ENCODE measurements around the gene NHSL2.

The NHSL2 gene

DNA sequence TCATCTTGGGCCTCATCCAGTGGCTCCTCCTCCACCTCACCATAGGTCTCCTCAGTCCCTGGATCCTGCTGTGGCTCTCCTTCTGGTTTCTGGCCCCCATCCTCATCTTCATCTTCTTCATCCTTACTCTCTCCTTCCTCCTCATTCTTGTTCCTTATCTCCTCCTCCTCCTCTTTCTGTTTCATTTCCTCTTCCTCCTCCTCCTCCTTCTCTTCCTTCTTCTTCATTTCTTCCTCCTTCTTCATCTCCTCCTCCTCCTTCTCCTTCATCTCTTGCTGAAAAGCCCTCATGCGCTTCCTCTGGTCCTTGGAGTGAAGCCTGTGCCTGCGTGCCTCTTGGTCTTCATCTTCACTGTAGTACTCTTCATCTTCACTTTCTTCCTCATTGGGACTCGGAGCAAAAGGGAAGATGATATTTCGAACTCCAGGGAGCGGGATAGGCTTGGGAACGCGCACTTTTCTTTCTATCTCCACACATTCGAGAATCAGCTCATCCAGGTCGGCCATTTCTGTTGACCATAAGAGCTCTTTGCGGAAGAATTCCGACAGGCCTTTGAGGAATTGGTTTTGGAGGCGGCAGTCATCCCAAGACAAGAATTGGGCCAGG lies 219.6 kb downstream of the NHSL2 start:
- H3K9ac ChIP-seq (ENCODE audit: low read depth in 1 of 2, low read length in 2 of 2): no peak overlapping the region
- no peaks in the 10 kb centered on the region for H3K9me3 ChIP-seq (ENCODE audit: control insufficient read depth in 1 of 2, low read length in 2 of 2)
- peaks cover 6 to 12% of the 10 kb centered on the region in 2 donors for H3K4me1 ChIP-seq (ENCODE audit: control insufficient read depth in 1 of 2, insufficient read depth in 2 of 2, low read length in 2 of 2)
- peaks cover 5 to 8% of the 10 kb centered on the region in 2 donors for H3K27me3 ChIP-seq (ENCODE audit: control insufficient read depth in 1 of 2, insufficient read depth in 2 of 2, low read length in 2 of 2)
- no peak overlapping the region for H3K27ac ChIP-seq (ENCODE audit: low read depth, low read length)
- no peak overlapping the region for H3K4me3 ChIP-seq (ENCODE audit: low read depth in 1 of 2, low read length in 2 of 2)
- no peaks in the 10 kb centered on the region for H3K36me3 ChIP-seq (ENCODE audit: control insufficient read depth in 1 of 2, insufficient read depth in 2 of 2, low read length in 2 of 2)

DNA sequence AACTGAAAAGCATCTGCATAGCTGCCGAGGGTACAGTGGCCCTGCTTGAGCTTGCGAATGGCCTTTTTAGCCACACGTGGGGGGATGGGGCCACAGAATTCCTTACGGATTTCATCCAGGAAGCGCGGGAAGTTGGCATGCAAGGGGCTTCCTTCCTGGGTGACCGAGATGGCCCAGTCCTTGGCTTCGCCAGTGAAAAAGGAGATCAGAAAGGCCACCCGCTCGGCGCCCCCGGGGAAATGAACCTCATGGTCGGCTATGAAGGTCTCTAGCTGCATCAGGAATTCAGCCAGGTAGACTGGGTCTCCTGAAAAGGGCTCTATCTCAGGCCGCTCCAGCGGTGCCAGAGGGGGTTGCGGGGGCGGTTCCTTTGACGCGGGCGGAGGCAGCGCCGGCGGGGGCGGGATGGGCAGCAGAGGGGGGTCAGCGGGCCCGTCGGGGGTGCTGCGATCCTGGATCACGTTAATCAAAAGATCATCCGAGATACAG lies 220.2 kb downstream of the NHSL2 start:
- Histone ChIP-seq H3K9ac (ENCODE audit: low read depth in 1 of 2, low read length in 2 of 2) (no peak overlapping the region), H3K4me1 (ENCODE audit: control insufficient read depth in 1 of 2, insufficient read depth in 2 of 2, low read length in 2 of 2) (peaks cover 6 to 11% of the 10 kb centered on the region in 2 donors), H3K27me3 (ENCODE audit: control insufficient read depth in 1 of 2, insufficient read depth in 2 of 2, low read length in 2 of 2) (peaks cover 5 to 8% of the 10 kb centered on the region in 2 donors), H3K4me3 (ENCODE audit: low read depth in 1 of 2, low read length in 2 of 2) (peak overlapping the region in 1 of 2 donors; percentile 43), H3K9me3 (ENCODE audit: control insufficient read depth in 1 of 2, low read length in 2 of 2) (no peaks in the 10 kb centered on the region), H3K36me3 (ENCODE audit: control insufficient read depth in 1 of 2, insufficient read depth in 2 of 2, low read length in 2 of 2) (no peaks in the 10 kb centered on the region), H3K27ac (ENCODE audit: low read depth, low read length) (no peak overlapping the region)

DNA sequence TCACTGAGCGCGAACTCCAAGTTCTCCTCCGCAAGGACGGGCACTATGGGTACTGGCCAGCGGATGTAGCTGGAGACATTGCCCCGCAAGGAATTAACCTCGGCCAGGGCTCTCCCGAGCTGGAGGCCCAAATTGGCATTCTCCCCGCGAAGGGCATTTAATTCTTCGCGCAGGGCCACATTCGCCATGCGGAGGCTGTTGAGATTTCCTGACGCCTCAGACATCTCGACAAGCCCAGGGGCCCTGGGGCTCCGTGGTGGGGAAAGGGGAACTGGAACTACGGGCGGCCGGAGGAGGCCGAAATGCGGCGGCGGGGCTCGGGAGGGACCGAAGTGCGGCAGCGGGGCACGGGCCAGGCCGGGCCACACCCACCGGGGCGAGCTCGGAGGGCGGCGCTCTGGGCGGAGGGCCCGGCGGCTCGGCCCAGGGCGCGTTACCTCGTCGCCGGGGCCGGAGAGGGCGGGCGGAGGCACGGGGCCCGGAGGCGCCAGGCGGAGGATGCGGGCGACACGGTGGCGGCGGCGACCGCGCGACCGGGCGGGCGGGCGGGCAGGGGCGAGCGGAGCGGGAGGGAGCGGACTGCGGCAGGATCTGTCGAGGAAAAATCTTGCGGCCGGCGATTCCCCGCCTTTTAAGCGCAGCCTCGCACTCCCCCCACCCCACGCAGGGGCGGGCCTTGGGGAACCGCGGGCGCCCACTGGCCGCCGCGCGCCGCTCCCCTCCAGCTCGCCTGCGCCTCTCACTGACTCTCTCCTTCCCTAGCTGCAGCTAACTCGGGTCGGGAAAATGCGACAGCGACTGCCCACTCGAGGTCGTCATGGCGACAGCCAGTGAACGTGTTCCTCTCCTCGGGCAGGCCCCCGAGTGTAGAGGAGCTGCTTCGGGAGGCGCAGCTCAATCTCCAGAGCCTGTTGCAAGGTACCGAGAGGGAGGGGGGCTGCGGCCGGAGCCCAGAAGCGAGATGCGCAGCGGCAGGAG lies 221.0 kb downstream of the NHSL2 start, which contains the start of gene RTL5:
TSS of gene RTL5 (minus strand) at position 599 of the 978 bp plus-strand sequence.
- H3K9me3 ChIP-seq (ENCODE audit: control insufficient read depth in 1 of 2, low read length in 2 of 2): no peaks in the 10 kb centered on the region
- H3K9ac ChIP-seq (ENCODE audit: low read depth in 1 of 2, low read length in 2 of 2): no peak within 1 kb of the TSS
- peaks cover 0 to 4% of the 10 kb centered on the region in 2 donors for H3K4me1 ChIP-seq (ENCODE audit: control insufficient read depth in 1 of 2, insufficient read depth in 2 of 2, low read length in 2 of 2)
- no peaks in the 10 kb centered on the region for H3K36me3 ChIP-seq (ENCODE audit: control insufficient read depth in 1 of 2, insufficient read depth in 2 of 2, low read length in 2 of 2)
- peak within 1 kb of the TSS; percentile 43 to 53 for H3K4me3 ChIP-seq (ENCODE audit: low read depth in 1 of 2, low read length in 2 of 2)
- H3K27me3 ChIP-seq (ENCODE audit: control insufficient read depth in 1 of 2, insufficient read depth in 2 of 2, low read length in 2 of 2): peaks cover 5 to 8% of the 10 kb centered on the region in 2 donors
- H3K27ac ChIP-seq (ENCODE audit: low read depth, low read length): no peak within 1 kb of the TSS

DNA sequence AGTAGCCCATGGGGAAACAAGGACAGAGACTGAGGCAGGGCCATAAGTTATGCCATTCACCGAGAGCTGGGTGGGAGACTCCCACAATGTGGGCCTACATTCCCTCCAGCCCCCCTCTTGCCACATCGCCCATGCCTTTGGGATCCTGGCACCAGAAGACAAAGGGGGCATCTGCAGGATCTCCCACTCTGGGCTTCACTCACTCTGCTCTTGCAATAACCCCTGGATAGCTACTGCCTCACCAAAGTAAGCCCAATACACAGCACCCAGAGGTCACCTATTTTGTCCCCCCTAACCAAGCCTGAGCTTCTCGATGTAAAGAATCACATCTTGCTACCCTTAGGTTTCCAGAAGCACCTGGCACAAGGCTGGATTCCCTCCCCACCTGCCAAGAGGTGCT lies 221.8 kb downstream of the NHSL2 start:
- Histone ChIP-seq H3K9ac (ENCODE audit: low read depth in 1 of 2, low read length in 2 of 2) (no peak overlapping the region), H3K27me3 (ENCODE audit: control insufficient read depth in 1 of 2, insufficient read depth in 2 of 2, low read length in 2 of 2) (peaks cover 5 to 8% of the 10 kb centered on the region in 2 donors), H3K4me3 (ENCODE audit: low read depth in 1 of 2, low read length in 2 of 2) (peak overlapping the region in 1 of 2 donors; percentile 53), H3K27ac (ENCODE audit: low read depth, low read length) (no peak overlapping the region), H3K9me3 (ENCODE audit: control insufficient read depth in 1 of 2, low read length in 2 of 2) (no peaks in the 10 kb centered on the region), H3K36me3 (ENCODE audit: control insufficient read depth in 1 of 2, insufficient read depth in 2 of 2, low read length in 2 of 2) (no peaks in the 10 kb centered on the region), H3K4me1 (ENCODE audit: control insufficient read depth in 1 of 2, insufficient read depth in 2 of 2, low read length in 2 of 2) (peaks cover 0 to 4% of the 10 kb centered on the region in 2 donors)

DNA sequence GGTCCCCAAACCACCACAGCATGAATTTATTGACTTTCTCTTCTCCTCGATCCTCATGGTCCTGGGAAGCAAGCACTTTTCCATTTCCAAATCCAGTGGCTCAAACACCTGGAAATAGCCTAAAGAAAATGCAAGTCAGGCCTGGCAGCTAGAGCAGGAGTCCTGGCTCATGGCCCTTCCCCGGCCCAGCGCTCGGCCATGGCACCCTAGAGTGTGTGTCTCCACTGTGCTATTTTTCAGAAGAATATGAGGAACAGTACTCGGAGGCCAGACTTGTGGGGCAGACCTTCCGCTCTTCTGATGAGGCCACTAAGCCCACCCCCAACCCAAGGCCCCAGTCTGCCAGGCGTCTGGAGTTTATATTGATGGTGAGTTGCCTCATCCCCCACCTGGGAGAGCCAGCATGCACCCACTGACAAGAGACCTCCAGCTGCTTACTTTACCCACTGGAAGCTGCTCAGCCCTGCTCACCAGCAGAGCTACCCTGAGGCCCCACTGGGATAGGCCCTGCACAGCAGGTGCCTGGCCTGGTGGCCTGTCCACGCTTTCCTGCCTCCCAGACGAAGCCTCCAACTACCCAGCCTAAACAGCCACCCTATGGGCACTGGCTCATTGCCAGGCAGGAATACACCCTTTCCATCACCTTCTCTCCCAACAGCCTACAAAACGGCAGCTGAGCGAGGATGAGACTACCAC lies 223.4 kb downstream of the NHSL2 start:
- Histone ChIP-seq H3K4me1 (ENCODE audit: control insufficient read depth in 1 of 2, insufficient read depth in 2 of 2, low read length in 2 of 2) (peaks cover 0 to 4% of the 10 kb centered on the region in 2 donors), H3K4me3 (ENCODE audit: low read depth in 1 of 2, low read length in 2 of 2) (no peak overlapping the region), H3K9ac (ENCODE audit: low read depth in 1 of 2, low read length in 2 of 2) (no peak overlapping the region), H3K9me3 (ENCODE audit: control insufficient read depth in 1 of 2, low read length in 2 of 2) (no peaks in the 10 kb centered on the region), H3K27ac (ENCODE audit: low read depth, low read length) (no peak overlapping the region), H3K27me3 (ENCODE audit: control insufficient read depth in 1 of 2, insufficient read depth in 2 of 2, low read length in 2 of 2) (peaks cover 5 to 8% of the 10 kb centered on the region in 2 donors), H3K36me3 (ENCODE audit: control insufficient read depth in 1 of 2, insufficient read depth in 2 of 2, low read length in 2 of 2) (no peaks in the 10 kb centered on the region)

DNA sequence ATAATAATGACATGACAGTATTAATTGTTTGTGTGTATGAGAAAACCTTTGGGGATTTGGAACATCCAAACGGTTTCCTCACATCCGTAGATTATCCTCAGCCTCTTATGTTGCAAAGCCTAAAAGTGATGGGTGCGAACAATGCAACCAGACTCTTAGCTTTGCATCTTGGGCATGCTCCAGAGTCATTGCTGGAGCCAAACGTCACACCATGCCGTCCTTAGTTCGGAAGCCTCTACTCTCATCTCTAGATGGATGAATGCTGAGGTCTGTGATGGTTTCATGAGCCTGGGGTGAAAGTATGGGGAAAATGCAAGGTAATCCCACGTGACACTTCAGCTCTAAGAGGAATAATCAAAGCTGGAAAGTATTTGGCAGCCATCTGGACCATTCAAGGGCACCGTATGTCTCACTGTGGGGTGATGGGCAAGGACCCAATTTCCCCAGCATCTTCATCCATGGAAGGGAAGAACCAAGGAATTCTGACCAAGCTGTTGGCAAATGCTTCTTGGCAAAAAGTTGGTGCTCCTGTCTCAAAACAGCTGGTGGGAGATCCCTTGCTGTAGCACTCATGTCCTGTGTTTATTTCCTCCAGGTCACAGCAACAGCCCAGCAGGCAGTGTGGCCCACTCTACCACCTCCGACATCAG lies 227.3 kb downstream of the NHSL2 start:
- no peak overlapping the region for H3K4me3 ChIP-seq (ENCODE audit: low read depth in 1 of 2, low read length in 2 of 2)
- no peaks in the 10 kb centered on the region for H3K36me3 ChIP-seq (ENCODE audit: control insufficient read depth in 1 of 2, insufficient read depth in 2 of 2, low read length in 2 of 2)
- no peak overlapping the region for H3K9ac ChIP-seq (ENCODE audit: low read depth in 1 of 2, low read length in 2 of 2)
- peaks cover 0 to under 1% of the 10 kb centered on the region in 2 donors for H3K27me3 ChIP-seq (ENCODE audit: control insufficient read depth in 1 of 2, insufficient read depth in 2 of 2, low read length in 2 of 2)
- H3K9me3 ChIP-seq (ENCODE audit: control insufficient read depth in 1 of 2, low read length in 2 of 2): no peaks in the 10 kb centered on the region
- no peaks in the 10 kb centered on the region for H3K4me1 ChIP-seq (ENCODE audit: control insufficient read depth in 1 of 2, insufficient read depth in 2 of 2, low read length in 2 of 2)
- no peak overlapping the region for H3K27ac ChIP-seq (ENCODE audit: low read depth, low read length)

DNA sequence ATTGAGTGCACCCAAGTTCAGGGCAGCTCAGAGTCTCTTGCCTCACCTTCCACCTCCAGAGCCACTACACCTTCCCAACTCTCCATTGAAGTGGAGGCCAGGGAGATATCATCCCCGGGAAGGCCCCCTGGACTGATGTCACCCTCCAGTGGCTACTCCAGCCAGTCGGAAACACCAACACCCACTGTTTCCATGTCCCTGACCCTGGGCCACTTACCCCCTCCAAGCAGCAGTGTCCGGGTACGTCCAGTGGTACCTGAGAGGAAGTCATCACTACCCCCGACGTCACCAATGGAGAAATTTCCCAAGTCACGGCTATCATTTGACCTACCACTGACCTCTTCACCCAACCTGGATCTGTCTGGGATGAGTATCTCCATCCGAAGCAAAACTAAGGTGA lies 228.9 kb downstream of the NHSL2 start:
- H3K4me3 ChIP-seq (ENCODE audit: low read depth in 1 of 2, low read length in 2 of 2): no peak overlapping the region

DNA sequence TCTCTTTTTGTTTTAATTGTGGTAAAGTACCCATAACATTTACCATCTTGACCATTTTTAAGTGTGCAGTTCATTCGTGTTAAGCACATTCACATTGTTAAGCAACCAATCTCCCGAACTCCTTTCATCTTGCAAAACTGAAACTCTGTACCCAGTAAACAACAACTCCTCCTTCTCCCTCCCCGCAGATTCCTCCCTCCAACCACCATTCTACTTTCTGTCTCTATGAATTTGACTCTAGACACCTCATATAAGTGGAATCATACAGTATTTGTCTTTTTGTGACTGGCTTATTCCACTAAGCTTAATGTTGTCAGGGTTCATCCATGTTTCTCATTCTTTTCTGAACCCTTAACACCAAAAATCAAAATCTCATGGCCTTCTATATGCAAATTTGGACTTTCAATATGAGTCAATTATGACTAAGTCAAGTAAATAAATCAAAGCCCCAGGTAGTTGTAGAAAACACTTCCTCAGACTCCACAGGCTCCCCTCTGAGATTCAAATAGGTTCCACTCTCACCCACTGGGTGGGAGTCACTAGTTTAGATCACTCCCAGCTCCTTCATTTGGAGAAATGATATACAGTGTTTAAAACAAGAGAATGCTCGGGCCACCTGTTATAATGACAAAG lies 230.8 kb downstream of the NHSL2 start:
- Histone ChIP-seq H3K27me3 (ENCODE audit: control insufficient read depth in 1 of 2, insufficient read depth in 2 of 2, low read length in 2 of 2) (no peaks in the 10 kb centered on the region), H3K9me3 (ENCODE audit: control insufficient read depth in 1 of 2, low read length in 2 of 2) (no peaks in the 10 kb centered on the region), H3K4me3 (ENCODE audit: low read depth in 1 of 2, low read length in 2 of 2) (no peak overlapping the region), H3K27ac (ENCODE audit: low read depth, low read length) (no peak overlapping the region), H3K36me3 (ENCODE audit: control insufficient read depth in 1 of 2, insufficient read depth in 2 of 2, low read length in 2 of 2) (no peaks in the 10 kb centered on the region), H3K4me1 (ENCODE audit: control insufficient read depth in 1 of 2, insufficient read depth in 2 of 2, low read length in 2 of 2) (no peaks in the 10 kb centered on the region), H3K9ac (ENCODE audit: low read depth in 1 of 2, low read length in 2 of 2) (no peak overlapping the region)

More for the DNA sequence above, 228.9 kb downstream of the NHSL2 start:
- Histone ChIP-seq H3K9ac (ENCODE audit: low read depth in 1 of 2, low read length in 2 of 2) (no peak overlapping the region), H3K4me1 (ENCODE audit: control insufficient read depth in 1 of 2, insufficient read depth in 2 of 2, low read length in 2 of 2) (no peaks in the 10 kb centered on the region), H3K9me3 (ENCODE audit: control insufficient read depth in 1 of 2, low read length in 2 of 2) (no peaks in the 10 kb centered on the region), H3K27ac (ENCODE audit: low read depth, low read length) (no peak overlapping the region), H3K36me3 (ENCODE audit: control insufficient read depth in 1 of 2, insufficient read depth in 2 of 2, low read length in 2 of 2) (no peaks in the 10 kb centered on the region), H3K27me3 (ENCODE audit: control insufficient read depth in 1 of 2, insufficient read depth in 2 of 2, low read length in 2 of 2) (no peaks in the 10 kb centered on the region)

DNA sequence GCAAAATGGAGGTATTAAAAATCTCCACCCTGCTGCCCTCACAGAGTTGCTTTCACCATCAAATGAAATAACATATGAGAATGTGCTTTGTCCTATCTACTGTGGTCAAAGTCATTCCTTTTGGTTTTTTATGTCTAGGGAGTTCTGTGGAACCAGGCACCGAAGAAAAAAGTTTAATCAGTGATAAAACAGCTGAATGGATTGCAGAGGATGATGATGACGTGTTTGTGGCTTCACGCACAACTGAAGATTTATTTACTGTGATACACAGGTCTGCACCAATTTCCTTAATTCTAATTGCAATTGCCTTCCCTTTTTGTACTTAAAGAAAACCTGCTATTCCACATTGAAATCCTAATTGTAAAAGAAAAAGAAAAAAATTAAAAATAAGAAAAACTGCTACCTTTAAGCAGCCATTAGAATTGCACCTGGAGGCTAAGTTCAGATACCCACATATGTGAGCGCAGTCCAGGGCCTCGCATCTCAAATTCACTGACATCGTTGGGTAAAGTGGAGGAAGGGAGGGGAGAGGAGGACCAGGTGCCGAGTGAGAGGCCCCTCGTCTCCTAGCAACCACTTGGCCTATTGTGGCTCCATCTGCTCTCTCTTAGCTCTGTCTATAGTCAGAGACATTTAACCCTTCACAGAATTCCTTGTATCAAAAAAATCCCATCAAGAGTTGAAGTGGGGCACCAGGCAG lies 231.6 kb downstream of the NHSL2 start:
- Histone ChIP-seq H3K27me3 (ENCODE audit: control insufficient read depth in 1 of 2, insufficient read depth in 2 of 2, low read length in 2 of 2) (no peaks in the 10 kb centered on the region), H3K27ac (ENCODE audit: low read depth, low read length) (no peak overlapping the region), H3K9me3 (ENCODE audit: control insufficient read depth in 1 of 2, low read length in 2 of 2) (no peaks in the 10 kb centered on the region), H3K4me1 (ENCODE audit: control insufficient read depth in 1 of 2, insufficient read depth in 2 of 2, low read length in 2 of 2) (no peaks in the 10 kb centered on the region), H3K9ac (ENCODE audit: low read depth in 1 of 2, low read length in 2 of 2) (no peak overlapping the region), H3K4me3 (ENCODE audit: low read depth in 1 of 2, low read length in 2 of 2) (no peak overlapping the region), H3K36me3 (ENCODE audit: control insufficient read depth in 1 of 2, insufficient read depth in 2 of 2, low read length in 2 of 2) (no peaks in the 10 kb centered on the region)

Data from duodenal mucosa (tissue), 2 donors.